ENCODE measurements around the gene EVX1. TPM values are rescaled to one million over a fixed set of nuclear protein-coding genes. Genes with fewer than 3 reads are reported as not detected.
A peak's percentile ranks its signal among the peaks of the same experiment; 100 is the strongest.

Gene EVX1
- polyA plus RNA-seq, 1 donor: 0.07 TPM

GRCh38 chr7:27205325-27206280 is 37.0 kb upstream of the EVX1 start:
- DNase-seq: peak; percentile 19

GRCh38 chr7:27207348-27207985 is 35.1 kb upstream of the EVX1 start:
- DNase-seq: no peak

- DNase-seq: no peak
Observed at GRCh38 chr7:27208998-27209397, 33.6 kb upstream of the EVX1 start.

- no peak for DNase-seq
Observed at GRCh38 chr7:27209933-27210440, 32.6 kb upstream of the EVX1 start.

DNA sequence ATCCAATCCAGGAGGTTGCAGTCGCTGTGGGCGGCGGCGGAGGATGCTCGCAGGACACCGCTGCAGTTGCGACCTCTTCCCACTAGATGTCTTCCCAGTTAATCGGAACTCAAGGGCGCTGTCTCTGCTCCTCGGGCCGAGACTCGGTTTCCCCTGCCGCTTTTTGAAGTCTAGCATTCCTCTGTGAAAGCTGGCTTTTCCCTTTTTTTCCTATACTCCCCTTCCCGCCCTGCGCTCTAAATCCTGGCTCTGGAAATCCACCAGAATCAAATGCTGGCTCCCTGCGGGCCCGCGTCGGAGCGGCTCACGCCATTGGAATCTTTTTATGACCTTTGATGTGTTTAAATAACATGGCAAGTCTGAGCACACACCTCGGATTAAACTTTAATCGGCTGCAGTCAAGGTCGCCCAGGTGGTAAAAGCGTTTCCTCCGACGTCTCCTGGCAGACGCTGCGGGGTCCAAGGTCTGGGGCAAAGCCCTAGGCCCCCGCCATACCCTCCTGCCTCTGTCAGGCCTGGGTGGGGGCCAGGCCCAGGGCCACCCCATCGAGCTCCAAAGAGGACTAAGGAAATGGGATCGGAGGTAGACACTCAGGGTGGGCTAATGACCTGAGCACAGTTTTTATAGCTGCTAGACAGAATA is 32.0 kb upstream of the EVX1 start:
- DNase-seq: no peak

DNA sequence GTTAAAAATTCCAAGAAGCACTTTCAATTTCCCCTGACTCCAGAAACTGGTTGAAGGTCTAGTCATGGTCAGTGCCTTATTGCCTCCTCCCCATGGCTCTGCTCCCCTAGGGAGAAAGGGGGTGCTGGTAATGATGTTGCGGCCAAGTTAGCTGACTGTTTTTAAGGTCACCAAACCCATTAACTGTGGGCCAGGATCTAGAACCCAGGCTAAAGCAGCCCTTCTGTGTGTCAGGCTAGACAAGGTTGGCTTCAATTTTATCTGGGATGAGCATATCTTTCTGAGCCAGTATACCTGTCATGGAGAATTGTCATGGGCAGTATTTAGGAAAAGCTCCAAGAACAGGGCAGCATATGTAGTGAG is 31.5 kb upstream of the EVX1 start:
- DNase-seq: no peak

- DNase-seq: no peak
Observed at GRCh38 chr7:27211764-27212204, 30.8 kb upstream of the EVX1 start.

- DNase-seq: no peak
Observed at GRCh38 chr7:27212497-27213432, 29.8 kb upstream of the EVX1 start.

- DNase-seq: no peak
Observed at GRCh38 chr7:27213433-27214238, 29.0 kb upstream of the EVX1 start.

GRCh38 chr7:27214239-27214950 is 28.2 kb upstream of the EVX1 start:
- DNase-seq: no peak

GRCh38 chr7:27215356-27215755 is 27.2 kb upstream of the EVX1 start:
- DNase-seq: no peak

- no peak for DNase-seq
Observed at GRCh38 chr7:27217951-27218350, 24.7 kb upstream of the EVX1 start.

GRCh38 chr7:27219821-27220220 is 22.8 kb upstream of the EVX1 start:
- DNase-seq: no peak

- DNase-seq: no peak
Observed at GRCh38 chr7:27220440-27220955, 22.1 kb upstream of the EVX1 start.

- no peak for DNase-seq
Observed at GRCh38 chr7:27221201-27221797, 21.3 kb upstream of the EVX1 start.

- DNase-seq: no peak
Observed at GRCh38 chr7:27223941-27224575, 18.5 kb upstream of the EVX1 start.

GRCh38 chr7:27224983-27225934 is 17.3 kb upstream of the EVX1 start:
- no peak for DNase-seq

- DNase-seq: no peak
Observed at GRCh38 chr7:27229448-27229847, 13.2 kb upstream of the EVX1 start.
